HepG2 (cell line): ENCODE measurements around the gene PTPN20. TPM values are rescaled to one million over a fixed set of nuclear protein-coding genes. Genes with fewer than 3 reads are reported as not detected.

Experiments used
- ATAC-seq: fragments of 200-7000 bp; cut with Tn5 transposase; 3 replicates; pipeline ENCODE4 v1.9.1; 2020; ENCODE audit warnings: mild to moderate bottlenecking, moderate library complexity
- BruUV-seq: library from RNA; stranded (reverse); fragments of 400-500 nt; replicated peaks from 2 replicates; lab custom pipeline; 2021; lab: Mats Ljungman, UMichigan
- CTCF ChIA-PET: fragments of 300-600 bp; formaldehyde crosslinking; extraction: SDS; loops from one replicate; lab custom pipeline; 2021; ENCODE audit warnings: low total read pairs, inconsistent platforms, low intra/inter-chr PET ratio; lab: Yijun Ruan, JAX
- POLR2A ChIA-PET: fragments of 350-600 bp; sonication (Branson Sonifier 250); formaldehyde crosslinking; loops from one replicate; lab custom pipeline; 2020; ENCODE audit warnings: antibody characterized with exemption, inconsistent platforms; lab: Yijun Ruan, JAX
- DNase-seq: peaks from one replicate; pipeline ENCODE4 v3.0.0-alpha.2; 2015; ENCODE audit warnings: low spot score
- FAIRE-seq: peaks from 3 replicates; lab custom pipeline; 2011; peaks lifted over from hg19 to GRCh38; lab: Jason Lieb, UNC
- H2AFZ ChIP-seq: one replicate; pipeline ENCODE4 v1.6.1; 2011; ENCODE audit warnings: low read length, inconsistent platforms
- H3K27ac ChIP-seq: fragments of 300-600 bp; 3 replicates; pipeline ENCODE4 v1.8.0; 2011; ENCODE audit warnings: mixed run types, mild to moderate bottlenecking, mixed read lengths, low read length, inconsistent platforms; ENCODE audit not compliant: insufficient read depth; ENCODE audit errors: extremely low read length
- H3K27me3 ChIP-seq, 2 experiments: fragments of 200-600 bp in 1 of 2; 2 replicates in 1 of 2; 3 replicates in 1 of 2; pipeline versions ENCODE4 v1.6.0 to v1.8.0; 2011; ENCODE audit warnings: low read length in 2 of 2, mild to moderate bottlenecking in 2 of 2, moderate library complexity in 2 of 2, inconsistent platforms in 1 of 2; ENCODE audit not compliant: insufficient read depth in 2 of 2, control insufficient read depth in 1 of 2
- H3K36me3 ChIP-seq, 2 experiments: fragments of 200-600 bp in 1 of 2; replicated peaks in 1 of 2; 2 replicates in 1 of 2; 3 replicates in 1 of 2; pipeline versions ENCODE4 v1.5.1 to v1.8.0; 2011; ENCODE audit warnings: low read length in 2 of 2, inconsistent platforms in 1 of 2; ENCODE audit not compliant: insufficient read depth in 2 of 2, control insufficient read depth in 1 of 2
- H3K4me1 ChIP-seq: 2 replicates; pipeline ENCODE4 v1.5.1; 2012; ENCODE audit warnings: low read length, inconsistent platforms; ENCODE audit not compliant: insufficient read depth
- H3K4me2 ChIP-seq: 2 replicates; pipeline ENCODE4 v1.6.0; 2011; ENCODE audit warnings: low read depth, low read length, inconsistent platforms
- H3K4me3 ChIP-seq, 3 experiments: fragments of 200-600 bp in 1 of 3; sonication (generic), shearing (Covaris generic) in 1 of 3; replicated peaks in 1 of 3; 2 replicates each; pipeline ENCODE4 v1.5.1; 2011 to 2016; ENCODE audit warnings: low read length in 3 of 3, inconsistent platforms in 2 of 3, low read depth in 2 of 3, mild to moderate bottlenecking in 2 of 3, control low read depth in 1 of 3, mixed read lengths in 1 of 3; ENCODE audit not compliant: insufficient read depth in 1 of 3
- H3K79me2 ChIP-seq: one replicate; pipeline ENCODE4 v1.6.1; 2011; ENCODE audit warnings: low read length, inconsistent platforms; ENCODE audit not compliant: insufficient read depth
- H3K9ac ChIP-seq: 2 replicates; pipeline ENCODE4 v1.6.0; 2011; ENCODE audit warnings: mild to moderate bottlenecking, low read depth, low read length, inconsistent platforms; ENCODE audit not compliant: insufficient read depth
- H3K9me3 ChIP-seq: 2 replicates; pipeline ENCODE4 v1.5.1; 2012; ENCODE audit warnings: mild to moderate bottlenecking, low read length
- H4K20me1 ChIP-seq: 2 replicates; pipeline ENCODE4 v1.6.0; 2011; ENCODE audit warnings: inconsistent platforms, mild to moderate bottlenecking, low read length, moderate library complexity; ENCODE audit not compliant: insufficient read depth
- FOSL2 ChIP-seq: sonication (generic); formaldehyde crosslinking; IDR thresholded peaks from 2 replicates; pipeline ENCODE4 v1.4.0; 2020; ENCODE audit warnings: missing genetic modification reagents
- HDAC1 ChIP-seq: sonication (generic); formaldehyde crosslinking; IDR thresholded peaks from 2 replicates; pipeline ENCODE4 v1.5.1; 2020; ENCODE audit warnings: mild to moderate bottlenecking, missing genetic modification reagents
- JDP2 ChIP-seq: sonication (generic); formaldehyde crosslinking; IDR thresholded peaks from 2 replicates; pipeline ENCODE4 v1.8.1; 2022; ENCODE audit warnings: missing genetic modification reagents, borderline replicate concordance
- NR2F6 ChIP-seq, 2 experiments: IDR thresholded peaks; 2 replicates each; pipeline ENCODE4 v1.6.1; 2016; ENCODE audit warnings: antibody characterized with exemption in 1 of 2, mild to moderate bottlenecking in 1 of 2
- PRPF4 ChIP-seq: fragments of 200-400 bp; formaldehyde crosslinking; IDR thresholded peaks from 2 replicates; pipeline ENCODE4 v1.6.1; 2016; ENCODE audit warnings: low read length, low read depth; ENCODE audit not compliant: poor library complexity, severe bottlenecking
- RCOR2 ChIP-seq: IDR thresholded peaks from 2 replicates; pipeline ENCODE4 v1.6.1; 2016; ENCODE audit warnings: missing biosample characterization, missing genetic modification reagents
- ZNF224 ChIP-seq: sonication (generic); formaldehyde crosslinking; IDR thresholded peaks from 2 replicates; pipeline ENCODE4 v1.5.0; 2020; ENCODE audit warnings: mild to moderate bottlenecking, missing genetic modification reagents
- ZNF660 ChIP-seq: sonication (generic); formaldehyde crosslinking; IDR thresholded peaks from 2 replicates; pipeline ENCODE4 v1.5.1; 2020; ENCODE audit warnings: mild to moderate bottlenecking, low read depth, missing genetic modification reagents, borderline replicate concordance
- ZNF678 ChIP-seq: sonication (generic); formaldehyde crosslinking; IDR thresholded peaks from 2 replicates; pipeline ENCODE4 v1.4.0; 2020; ENCODE audit warnings: mild to moderate bottlenecking, missing genetic modification reagents
- ZNF839 ChIP-seq: sonication (generic); formaldehyde crosslinking; IDR thresholded peaks from 2 replicates; pipeline ENCODE4 v1.4.0; 2020; ENCODE audit warnings: missing genetic modification reagents, mild to moderate bottlenecking, borderline replicate concordance
- ZSCAN20 ChIP-seq: sonication (generic); formaldehyde crosslinking; IDR thresholded peaks from 2 replicates; pipeline ENCODE4 v1.4.0; 2020; ENCODE audit warnings: missing genetic modification reagents, mild to moderate bottlenecking, borderline replicate concordance
- WGBS: methylation state at CpG from one replicate; pipeline ENCODE4 v1.1.6; 2017; ENCODE audit warnings: low lambda C conversion rate; 5-methylcytosine and 5-hydroxymethylcytosine counted together
- in situ Hi-C: cut with HindIII; loops from 2 replicates; pipeline ENCODE4 v1.10.0; 2017; ENCODE audit warnings: low pct_unique_long_range_greater_than_20kb; ENCODE audit not compliant: extremely low pct_ligation_motif_present
- intact Hi-C: fragments of 100-400 bp; cut with micrococcal nuclease; formaldehyde crosslinking; loops from one replicate; pipeline ENCODE4 v1.10.0; 2022; ENCODE audit not compliant: unreplicated experiment
- polyA plus RNA-seq, 8 experiments: library from polyadenylated mRNA; depleted of rRNA in 3 of 8; stranded (reverse) in 7 of 8; unstranded in 1 of 8; fragments of >200 nt; fragmentation: Illumina TruSeq in 4 of 8; extraction: Trizol in 4 of 8; gene quantifications; 2 replicates each; pipeline versions ENCODE4 v1.2.1 to v1.2.3, GENCODE V29; 2011 to 2016; ENCODE audit warnings: low read depth in 4 of 8, missing spikeins in 1 of 8, mixed read lengths in 1 of 8; ENCODE audit not compliant: insufficient read depth in 1 of 8
- total RNA-seq, 5 experiments: library from RNA; depleted of rRNA; stranded (reverse); fragments of >200 nt; fragmentation: Illumina TruSeq; extraction: Trizol; gene quantifications; 2 replicates each; pipeline ENCODE4 v1.2.3, GENCODE V29; 2016; ENCODE audit warnings: low read depth in 1 of 5
- TF ChIP-seq, protein P1 (sequence below): sonication (generic); formaldehyde crosslinking; IDR thresholded peaks from 2 replicates; pipeline ENCODE4 v1.9.0; 2021; ENCODE audit warnings: missing genetic modification reagents, borderline replicate concordance

Gene PTPN20
- total and polyA plus RNA-seq, 2 of the 13 experiments (the other 11 are each of a cell fraction or from before 2014, with no cell fraction given), result not detected

DNA sequence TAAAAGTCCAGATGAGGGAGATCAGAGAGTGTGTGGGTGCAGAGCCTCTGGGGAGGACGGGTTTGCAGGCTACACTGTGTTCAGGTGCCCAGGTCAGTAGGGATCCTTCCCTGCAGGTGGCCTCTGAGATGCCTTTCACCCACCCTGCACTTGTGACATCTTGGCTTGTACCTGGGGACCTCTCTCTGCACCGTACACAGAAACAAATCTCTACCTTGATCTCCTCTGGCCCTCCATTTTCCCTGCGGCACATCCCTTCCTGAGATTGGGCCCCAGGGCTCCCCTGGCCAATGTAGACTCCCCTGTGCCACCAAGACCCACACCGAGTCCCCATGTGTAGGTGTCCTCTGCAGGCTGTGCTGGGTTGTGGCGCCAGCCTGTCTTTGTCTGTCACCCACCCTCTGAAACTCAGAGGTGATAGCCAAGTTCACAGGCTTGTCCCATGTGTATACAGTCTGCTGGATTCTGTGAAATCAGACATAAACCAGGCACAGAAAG lies 140.6 kb downstream of the PTPN20 start:
- POLR2A ChIA-PET, result no interaction called here
- in situ Hi-C loops, result no loop called here
- intact Hi-C loops, result no loop called here
- no peak overlapping the region for H2AFZ ChIP-seq
- ATAC-seq, result no peak
- H3K9ac ChIP-seq, result no peak overlapping the region
- no peaks in the 10 kb centered on the region for H3K79me2 ChIP-seq
- H3K27me3 ChIP-seq, result peaks cover 0 to 15% of the 10 kb centered on the region in 2 experiments; a peak in 4 of 5 replicates
- H3K36me3 ChIP-seq, result no peaks in the 10 kb centered on the region
- H3K9me3 ChIP-seq, result no peaks in the 10 kb centered on the region
- no peak for TF ChIP-seq JDP2 (CRISPR knock-in tag)
- TF ChIP-seq ZNF839 (CRISPR knock-in tag), result no peak
- TF ChIP-seq ZNF660 (CRISPR knock-in tag), result no peak
- no peak for TF ChIP-seq ZNF224 (CRISPR knock-in tag)
- TF ChIP-seq RCOR2 (CRISPR knock-in tag), result no peak
- no peak for TF ChIP-seq FOSL2 (CRISPR knock-in tag)
- TF ChIP-seq NR2F6 (IDR thresholded peaks at IDR 0.05), result no peak
- no peak for TF ChIP-seq NR2F6 (CRISPR knock-in tag; IDR thresholded peaks at IDR 0.05)
- no peak for TF ChIP-seq ZSCAN20
- TF ChIP-seq PRPF4, result no peak
- TF ChIP-seq, protein P1, sequence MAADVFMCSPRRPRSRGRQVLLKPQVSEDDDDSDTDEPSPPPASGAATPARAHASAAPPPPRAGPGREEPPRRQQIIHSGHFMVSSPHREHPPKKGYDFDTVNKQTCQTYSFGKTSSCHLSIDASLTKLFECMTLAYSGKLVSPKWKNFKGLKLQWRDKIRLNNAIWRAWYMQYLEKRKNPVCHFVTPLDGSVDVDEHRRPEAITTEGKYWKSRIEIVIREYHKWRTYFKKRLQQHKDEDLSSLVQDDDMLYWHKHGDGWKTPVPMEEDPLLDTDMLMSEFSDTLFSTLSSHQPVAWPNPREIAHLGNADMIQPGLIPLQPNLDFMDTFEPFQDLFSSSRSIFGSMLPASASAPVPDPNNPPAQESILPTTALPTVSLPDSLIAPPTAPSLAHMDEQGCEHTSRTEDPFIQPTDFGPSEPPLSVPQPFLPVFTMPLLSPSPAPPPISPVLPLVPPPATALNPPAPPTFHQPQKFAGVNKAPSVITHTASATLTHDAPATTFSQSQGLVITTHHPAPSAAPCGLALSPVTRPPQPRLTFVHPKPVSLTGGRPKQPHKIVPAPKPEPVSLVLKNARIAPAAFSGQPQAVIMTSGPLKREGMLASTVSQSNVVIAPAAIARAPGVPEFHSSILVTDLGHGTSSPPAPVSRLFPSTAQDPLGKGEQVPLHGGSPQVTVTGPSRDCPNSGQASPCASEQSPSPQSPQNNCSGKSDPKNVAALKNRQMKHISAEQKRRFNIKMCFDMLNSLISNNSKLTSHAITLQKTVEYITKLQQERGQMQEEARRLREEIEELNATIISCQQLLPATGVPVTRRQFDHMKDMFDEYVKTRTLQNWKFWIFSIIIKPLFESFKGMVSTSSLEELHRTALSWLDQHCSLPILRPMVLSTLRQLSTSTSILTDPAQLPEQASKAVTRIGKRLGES, result no peak
- no peak for TF ChIP-seq HDAC1
- no peak for TF ChIP-seq ZNF678 (CRISPR knock-in tag)
- no peaks in the 10 kb centered on the region for H3K4me1 ChIP-seq
- no peak for FAIRE-seq
- BruUV-seq, result no TSS peak
- H3K27ac ChIP-seq, result no peak overlapping the region
- H4K20me1 ChIP-seq, result no peaks in the 10 kb centered on the region
- no peak for DNase-seq
- H3K4me3 ChIP-seq, result no peak overlapping the region
- WGBS, result 14% methylated on average over 4 of the region's 5 CpGs
- H3K4me2 ChIP-seq, result no peak overlapping the region
- CTCF ChIA-PET, result no interaction called here
